GM03348 (cell line): ENCODE measurements around the gene SPINK5.
"Not testable (repeated sequence)": the region's sequence is repeated elsewhere in the genome, so short reads cannot be mapped to it uniquely, and the experiment has no call there.

Experiments used
- DNase-seq: peaks from one replicate; pipeline ENCODE4 v3.0.0; 2012; ENCODE audit warnings: low spot score

Gene SPINK5, protein sequence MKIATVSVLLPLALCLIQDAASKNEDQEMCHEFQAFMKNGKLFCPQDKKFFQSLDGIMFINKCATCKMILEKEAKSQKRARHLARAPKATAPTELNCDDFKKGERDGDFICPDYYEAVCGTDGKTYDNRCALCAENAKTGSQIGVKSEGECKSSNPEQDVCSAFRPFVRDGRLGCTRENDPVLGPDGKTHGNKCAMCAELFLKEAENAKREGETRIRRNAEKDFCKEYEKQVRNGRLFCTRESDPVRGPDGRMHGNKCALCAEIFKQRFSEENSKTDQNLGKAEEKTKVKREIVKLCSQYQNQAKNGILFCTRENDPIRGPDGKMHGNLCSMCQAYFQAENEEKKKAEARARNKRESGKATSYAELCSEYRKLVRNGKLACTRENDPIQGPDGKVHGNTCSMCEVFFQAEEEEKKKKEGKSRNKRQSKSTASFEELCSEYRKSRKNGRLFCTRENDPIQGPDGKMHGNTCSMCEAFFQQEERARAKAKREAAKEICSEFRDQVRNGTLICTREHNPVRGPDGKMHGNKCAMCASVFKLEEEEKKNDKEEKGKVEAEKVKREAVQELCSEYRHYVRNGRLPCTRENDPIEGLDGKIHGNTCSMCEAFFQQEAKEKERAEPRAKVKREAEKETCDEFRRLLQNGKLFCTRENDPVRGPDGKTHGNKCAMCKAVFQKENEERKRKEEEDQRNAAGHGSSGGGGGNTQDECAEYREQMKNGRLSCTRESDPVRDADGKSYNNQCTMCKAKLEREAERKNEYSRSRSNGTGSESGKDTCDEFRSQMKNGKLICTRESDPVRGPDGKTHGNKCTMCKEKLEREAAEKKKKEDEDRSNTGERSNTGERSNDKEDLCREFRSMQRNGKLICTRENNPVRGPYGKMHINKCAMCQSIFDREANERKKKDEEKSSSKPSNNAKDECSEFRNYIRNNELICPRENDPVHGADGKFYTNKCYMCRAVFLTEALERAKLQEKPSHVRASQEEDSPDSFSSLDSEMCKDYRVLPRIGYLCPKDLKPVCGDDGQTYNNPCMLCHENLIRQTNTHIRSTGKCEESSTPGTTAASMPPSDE

DNA sequence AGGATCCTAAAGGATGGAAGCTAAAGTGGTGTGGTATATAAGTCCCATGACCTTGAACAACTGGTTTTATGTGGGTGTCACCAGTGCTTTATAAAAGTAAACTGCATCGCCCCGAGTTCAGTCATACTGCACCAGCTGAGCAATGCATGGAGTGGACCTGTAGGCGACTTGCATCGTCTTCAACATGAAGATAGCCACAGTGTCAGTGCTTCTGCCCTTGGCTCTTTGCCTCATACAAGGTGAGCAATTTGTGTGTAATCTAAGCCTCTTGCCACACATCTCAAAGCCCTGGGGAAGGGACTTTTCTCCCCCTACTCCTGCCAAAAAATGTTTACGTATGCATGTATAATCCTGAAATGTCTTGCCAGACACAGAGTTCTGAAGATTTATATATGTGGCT, at the start of gene SPINK5:
TSS of gene SPINK5 (plus strand) at position 120 of the 400 bp plus-strand sequence. CDS start at position 185, 65 bp downstream.
- no peak for DNase-seq

DNA sequence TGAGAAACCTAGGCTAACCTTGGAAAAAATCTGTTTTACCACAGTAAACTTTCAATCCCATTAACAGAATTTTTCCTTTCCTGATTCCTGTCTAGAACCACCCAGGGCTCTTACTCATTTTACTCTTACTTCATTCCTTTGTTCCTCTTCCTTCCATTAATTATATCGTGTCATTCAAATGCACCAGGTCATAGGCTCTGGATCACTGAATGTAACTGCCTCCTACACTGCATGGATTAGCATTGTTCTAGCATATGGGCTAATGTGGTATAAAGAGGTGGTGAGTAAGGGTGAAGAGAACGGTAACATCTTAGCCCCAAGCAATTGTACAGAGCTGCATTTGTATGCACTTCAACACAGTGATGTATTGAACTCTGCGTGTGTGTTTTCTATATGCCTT, 49.5 kb upstream of the SPINK5 start:
- no peak for DNase-seq

DNA sequence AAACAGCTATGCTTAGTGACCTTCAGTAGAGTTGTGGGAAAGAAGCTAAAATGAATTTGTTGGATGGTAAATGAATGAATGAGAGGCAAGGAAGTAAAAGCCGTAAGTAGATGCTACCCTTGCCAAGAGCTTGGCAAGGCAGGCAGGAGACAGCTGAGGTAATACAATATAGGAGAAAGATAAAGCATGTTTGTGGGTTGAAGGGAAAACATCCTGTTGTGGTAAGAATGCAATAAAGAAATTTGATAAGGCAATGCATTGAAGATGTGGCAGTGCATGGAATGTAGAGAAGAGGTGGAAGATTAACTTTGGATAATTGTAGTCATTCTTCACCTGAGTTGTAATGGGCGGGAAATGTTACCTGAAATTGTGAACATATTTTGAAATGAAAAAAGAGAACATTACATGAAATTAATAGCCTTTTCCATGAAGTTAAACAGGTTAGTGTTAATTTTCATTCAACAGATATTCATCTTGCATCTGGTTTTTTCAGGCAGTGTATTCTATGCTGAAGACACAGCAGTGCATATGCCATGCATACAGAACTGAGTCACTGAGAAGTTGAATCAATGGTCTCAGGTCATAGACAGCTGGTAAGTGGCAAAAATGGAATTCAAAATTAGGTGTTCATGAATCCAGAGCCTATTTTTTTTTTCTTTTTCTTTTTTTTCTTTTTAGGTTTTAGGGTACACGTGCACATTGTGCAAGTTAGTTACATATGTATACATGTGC, 43.4 kb upstream of the SPINK5 start:
- no peak for DNase-seq

DNA sequence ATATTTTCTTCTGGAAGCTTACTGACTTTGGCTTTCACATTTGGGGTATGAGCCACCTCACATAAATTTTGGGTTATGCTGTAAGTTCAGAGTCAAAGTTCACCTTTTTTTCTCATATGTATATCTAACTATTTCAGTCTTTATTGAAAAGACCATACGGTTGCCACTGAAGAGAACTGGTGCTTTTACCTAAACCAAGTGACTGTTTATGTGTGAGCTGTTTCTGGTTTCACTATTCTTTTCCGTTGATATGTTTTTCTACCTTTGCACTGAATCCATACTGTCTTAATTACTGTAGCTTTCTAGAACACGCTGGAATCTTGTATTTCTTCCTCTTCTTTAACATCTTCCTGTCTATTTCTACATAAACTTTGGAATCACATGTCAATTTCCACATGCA, 36.3 kb upstream of the SPINK5 start:
- no peak for DNase-seq

DNA sequence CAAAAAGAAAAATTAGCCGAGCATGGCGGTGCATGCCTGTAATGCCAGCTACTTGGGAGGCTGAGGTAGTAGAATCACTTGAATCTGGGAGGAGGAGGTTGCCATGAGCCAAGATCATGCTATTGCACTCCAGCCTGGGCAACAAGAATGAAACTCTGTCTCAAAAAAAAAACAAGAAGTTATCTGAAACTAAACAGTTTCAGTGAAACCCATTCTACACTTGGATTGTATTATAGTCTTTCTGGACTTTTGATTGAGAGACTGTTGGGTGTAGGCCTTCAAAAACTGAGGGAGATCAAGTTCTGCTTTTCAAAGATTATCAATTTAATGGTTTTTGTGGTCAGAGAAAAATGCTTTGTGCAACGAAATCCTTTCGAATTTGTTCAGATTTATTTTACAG, 34.6 kb upstream of the SPINK5 start:
- no peak for DNase-seq

DNA sequence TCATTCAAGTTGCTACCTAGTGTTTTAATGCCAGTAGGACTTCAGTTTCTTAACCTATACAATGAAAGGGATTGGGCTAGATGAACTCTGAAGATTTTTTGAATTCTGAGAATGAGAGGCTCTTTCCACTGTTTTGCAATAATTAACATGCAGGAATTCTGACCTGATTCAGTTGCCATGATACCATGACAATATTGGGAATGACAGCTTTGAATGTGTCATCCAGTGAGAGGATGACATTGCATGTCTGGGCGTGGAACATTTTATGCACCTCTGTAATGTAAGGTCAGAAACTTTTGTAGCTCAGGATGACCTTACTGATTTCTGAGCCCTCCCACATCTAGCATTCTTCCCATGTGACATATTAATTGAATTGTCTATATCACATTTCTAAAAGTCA, 30.6 kb upstream of the SPINK5 start:
- no peak for DNase-seq

DNA sequence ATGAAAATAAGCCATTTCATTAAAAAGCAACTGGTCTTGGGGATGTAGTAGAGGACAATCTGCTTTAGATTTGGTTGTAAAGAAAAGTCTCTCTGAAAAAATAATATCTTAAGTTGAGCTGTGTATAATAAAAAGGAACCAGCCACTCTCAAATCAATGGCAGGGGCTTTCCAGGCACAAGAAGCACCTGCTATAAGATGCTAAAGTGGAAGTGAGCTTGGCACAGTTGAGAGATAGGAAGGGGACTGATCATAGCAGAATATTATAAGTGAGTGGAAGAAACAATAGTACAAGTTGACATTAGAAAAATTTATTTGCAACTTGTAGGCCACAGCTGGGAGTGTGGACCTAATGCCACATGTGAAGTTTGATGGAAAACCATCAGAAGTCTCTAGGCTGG, 28.1 kb upstream of the SPINK5 start:
- DNase-seq: no peak

DNA sequence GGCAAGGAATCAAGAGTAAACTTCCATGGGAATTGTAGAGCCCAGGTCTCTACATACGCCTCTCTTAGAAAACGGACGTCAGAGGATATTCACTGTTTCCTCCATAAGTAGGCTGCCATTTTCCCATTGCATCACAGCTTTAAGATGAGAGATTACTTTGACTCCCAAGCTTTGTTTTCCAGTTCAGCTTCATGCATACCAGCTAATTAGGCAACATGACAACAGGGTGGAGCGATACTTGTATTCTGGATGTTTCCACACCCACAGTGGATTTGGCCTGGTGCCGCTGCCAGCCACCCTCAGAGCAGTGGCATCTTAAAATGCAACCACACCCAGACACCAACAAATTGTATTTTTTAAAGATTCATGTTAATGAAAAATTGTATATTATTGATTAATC, 20.9 kb upstream of the SPINK5 start:
- no peak for DNase-seq

DNA sequence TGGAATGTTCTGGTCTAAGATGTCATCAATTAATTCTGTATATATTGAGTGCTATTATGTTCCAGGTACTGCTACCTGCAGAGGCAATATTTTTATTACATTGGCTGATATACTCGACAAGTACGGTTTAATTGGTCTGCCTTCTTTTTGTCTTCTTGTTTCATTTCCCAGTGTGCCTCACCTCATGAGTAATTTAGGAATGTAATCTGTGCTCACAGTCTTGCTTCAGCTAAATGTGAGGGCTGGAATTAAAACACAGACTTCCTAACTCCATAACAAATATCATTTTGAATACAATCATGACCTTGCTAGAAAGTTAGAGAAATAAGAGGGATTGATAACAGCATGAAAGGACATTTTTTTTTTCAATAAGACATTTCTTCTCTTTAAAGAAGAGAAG, 20.1 kb upstream of the SPINK5 start:
- DNase-seq: no peak

DNA sequence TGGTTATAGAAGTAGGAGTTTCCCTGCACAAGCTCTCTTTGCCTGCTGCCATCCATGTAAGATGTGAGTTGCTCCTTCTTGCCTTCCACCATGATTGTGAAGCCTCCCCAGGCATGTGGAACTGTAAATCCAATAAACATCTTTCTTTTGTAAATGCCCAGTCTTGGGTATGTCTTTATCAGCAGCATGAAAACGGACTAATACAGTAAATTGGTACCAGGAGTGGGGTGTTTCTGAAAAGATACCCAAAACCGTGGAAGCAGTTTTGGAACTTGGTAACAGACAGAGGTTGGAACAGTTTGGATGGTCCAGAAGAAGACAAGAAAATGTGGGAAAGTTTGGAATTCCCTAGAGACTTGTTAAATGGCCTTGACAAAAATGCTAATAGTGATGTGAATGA, 8.6 kb upstream of the SPINK5 start:
- not testable (repeated sequence) for DNase-seq

DNA sequence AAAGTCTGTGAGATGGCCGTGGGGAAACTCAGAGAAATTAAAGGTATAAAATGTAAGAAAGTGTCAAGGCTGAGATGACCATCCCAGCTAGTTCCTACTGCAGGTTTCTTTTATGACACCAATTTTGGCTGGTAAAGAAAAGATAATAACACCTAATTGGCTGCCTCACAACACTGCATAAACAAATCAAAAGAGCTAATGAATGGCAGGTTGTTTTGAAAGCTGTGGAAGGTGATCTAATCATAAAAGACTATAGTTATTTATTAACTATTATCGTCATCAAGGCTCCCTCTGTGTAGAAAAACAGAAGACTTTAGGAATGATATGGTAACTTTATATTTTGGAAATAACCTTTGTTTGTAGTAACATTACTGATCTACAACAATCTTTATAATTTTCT, 3.5 kb upstream of the SPINK5 start:
- DNase-seq: no peak

DNA sequence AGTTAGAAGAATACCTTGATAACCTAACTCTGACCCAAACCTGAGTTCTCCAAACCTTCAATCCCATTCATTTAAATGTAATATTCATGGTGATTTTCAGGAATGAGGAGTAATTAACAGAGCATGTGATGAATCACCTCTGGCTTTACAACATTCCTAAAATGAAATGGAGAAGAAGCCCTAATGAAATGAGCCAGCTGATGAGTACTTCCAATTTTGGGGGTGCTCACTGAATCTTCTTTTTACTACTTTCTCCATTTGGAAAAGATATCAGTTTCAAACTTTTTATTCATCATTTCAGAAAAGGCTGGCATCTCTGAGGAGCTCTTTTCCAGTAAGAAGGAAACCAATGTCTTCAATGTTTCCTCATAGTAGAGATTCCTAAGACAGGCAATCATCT, 2.9 kb upstream of the SPINK5 start:
- no peak for DNase-seq

DNA sequence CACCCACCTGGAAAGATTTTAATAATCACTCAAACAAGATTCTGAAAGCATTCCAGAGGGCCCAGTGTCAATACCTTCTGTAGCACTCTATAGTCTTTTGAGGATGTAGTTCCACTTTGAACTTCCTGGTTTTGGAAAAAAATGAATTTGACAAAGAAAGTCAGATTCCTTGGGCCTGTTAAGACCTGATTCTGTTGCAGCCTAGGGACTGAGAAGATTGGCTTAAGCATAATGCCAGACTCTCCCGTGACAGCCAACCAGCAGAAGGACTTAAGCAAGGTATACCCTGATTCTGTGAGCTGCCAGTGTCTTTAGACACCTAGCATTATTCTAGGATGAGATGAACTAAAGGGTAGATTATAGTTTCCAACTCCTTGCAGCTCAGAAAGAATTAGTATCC, 6.8 kb downstream of the SPINK5 start:
- DNase-seq: no peak

DNA sequence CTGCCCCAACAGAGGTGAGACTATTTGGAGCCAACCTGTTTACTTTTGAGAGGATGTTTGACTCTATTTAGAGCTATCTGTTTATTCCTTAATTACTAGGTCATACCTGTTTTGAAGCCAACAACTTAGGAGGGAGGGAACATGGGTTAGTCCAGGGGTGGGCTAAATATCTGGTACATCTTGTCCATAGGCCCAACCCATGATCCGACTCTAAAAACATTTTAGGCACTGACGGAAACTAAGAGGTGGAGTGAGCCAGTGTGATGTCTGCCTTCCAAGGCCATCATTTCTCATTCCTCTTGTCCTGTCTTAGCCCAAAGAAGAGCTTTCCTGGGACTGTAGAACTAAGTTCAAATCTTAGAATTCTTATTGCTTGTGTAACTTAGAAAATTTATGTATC, 8.4 kb downstream of the SPINK5 start:
- no peak for DNase-seq

DNA sequence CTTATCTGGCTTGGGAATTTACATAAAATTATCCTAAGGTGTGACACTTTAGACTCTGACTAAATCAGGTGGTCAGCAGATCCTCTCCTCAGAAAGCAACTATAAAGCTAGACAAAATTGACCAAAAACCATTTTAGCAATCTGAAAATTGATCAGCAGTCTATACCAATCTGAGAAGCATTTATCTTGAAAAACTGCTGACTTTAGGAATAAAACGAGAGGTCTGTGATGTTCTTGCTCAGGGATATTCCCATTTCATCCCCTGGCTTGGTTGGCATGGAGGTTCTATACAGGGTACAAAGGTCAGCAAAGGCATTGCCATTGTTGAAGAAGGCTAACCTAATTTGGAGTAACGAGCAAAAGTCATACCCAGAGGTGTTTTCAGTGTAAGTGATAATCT, 11.7 kb downstream of the SPINK5 start:
- no peak for DNase-seq

DNA sequence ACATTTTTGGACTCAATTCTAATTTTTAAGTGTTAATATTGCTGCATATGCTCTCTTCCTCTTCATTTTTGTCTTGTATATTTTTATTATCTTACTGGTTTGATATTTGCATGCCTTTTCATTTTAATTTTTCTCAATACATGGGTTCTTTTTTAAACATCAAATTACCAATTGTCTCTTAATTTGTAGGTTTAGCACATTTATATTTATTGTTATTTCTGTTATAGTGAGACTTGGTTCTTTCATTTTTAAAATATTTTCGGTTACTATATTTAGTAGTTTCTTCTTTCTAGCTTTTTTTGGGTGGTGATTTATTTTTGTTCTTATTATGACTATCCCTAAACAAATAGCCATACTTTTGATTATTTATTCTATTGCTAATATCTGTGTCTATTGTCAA, 19.4 kb downstream of the SPINK5 start:
- DNase-seq: no peak

DNA sequence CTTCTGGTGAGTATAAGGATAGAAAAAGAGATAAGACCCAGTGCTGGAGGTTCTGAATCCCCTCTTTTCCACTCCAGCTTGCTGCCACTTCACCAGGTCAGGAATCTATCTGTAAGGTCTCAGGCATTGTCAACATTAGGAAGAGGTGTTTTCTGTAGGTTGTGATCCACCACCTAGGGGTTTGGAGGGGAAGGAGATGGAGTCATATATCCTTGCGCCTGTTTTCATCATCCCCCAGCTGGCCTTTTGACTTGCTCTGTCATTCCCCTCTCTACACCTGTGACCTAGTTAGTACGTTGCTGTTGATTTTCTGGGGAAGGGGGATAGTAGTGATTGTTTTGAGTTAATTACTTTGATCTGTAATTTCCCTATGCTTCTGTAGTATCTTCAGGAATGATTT, 20.5 kb downstream of the SPINK5 start:
- no peak for DNase-seq

DNA sequence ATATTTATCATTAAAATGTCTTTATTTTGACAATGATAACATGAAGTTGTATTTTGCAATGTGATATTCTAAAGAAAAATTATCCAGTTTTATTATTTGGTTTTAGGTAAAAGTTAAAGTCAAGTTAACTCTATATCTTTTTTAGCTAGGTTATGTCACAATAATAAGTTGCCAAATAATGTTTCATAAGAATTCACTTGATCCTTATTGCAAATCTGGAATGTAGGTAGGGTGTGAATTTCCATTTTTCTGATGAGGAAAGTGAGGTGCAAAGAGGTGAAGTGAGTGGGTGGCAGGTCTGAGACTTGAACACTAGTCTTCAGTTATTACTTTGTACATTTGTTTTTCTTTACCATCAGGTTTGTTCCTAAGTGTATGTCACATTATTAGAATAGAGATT, 21.5 kb downstream of the SPINK5 start:
- no peak for DNase-seq

DNA sequence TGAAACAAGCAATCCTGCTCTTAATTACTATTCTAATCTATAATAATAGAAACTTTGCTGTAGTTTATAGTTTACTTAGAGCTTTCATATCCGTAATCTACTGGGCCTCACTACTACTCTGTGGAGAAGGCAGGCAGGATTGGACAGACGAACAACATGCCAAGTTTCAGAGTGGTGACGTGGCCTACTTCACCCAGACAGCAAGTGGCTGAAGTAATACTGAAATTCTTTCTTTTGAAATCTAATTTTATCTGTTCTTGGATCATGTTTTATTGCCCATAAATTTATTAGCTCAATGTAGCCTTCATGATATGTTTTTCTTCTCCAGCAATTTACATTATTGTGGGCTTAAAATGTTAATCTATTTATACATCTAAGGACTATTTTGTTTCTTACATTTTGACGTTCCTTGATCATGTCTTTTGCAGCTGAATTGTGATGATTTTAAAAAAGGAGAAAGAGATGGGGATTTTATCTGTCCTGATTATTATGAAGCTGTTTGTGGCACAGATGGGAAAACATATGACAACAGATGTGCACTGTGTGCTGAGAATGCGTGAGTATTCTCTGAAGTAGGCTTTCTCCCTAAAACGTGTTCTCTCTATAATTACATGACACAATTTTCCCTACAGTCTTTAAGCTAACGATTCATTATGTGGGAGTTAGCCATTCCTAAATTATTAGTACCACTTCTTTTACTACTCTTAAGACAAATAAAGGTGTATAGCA, 22.4 kb downstream of the SPINK5 start:
- no peak for DNase-seq

DNA sequence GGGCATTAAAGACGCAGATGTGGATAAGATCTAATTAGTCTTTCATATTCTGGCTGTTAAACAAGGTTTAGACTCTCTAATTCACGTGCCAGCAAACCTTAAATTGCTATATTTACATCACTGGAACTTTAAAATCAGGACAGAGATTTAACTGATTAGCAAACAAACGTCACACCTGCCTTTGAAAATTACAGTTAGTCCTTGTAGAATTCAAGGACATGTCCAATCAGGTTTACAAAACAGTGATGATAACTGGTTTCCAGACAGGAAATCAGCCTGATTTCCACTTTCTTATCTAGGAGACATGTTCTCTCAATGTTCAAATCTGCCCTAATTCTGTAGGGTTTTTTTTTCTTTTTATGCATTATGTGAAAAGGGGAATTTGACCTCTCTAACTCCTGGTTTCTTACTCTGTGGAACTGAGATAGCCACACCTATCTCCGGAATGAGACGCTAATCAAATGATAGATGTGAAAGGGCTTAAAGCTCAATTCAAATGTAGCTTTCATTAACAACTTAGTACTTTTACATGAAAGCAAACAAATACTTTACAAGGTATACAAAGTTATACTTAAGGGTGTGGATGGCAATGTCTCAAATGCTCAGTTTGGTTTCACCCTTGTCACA, 26.5 kb downstream of the SPINK5 start:
- no peak for DNase-seq

DNA sequence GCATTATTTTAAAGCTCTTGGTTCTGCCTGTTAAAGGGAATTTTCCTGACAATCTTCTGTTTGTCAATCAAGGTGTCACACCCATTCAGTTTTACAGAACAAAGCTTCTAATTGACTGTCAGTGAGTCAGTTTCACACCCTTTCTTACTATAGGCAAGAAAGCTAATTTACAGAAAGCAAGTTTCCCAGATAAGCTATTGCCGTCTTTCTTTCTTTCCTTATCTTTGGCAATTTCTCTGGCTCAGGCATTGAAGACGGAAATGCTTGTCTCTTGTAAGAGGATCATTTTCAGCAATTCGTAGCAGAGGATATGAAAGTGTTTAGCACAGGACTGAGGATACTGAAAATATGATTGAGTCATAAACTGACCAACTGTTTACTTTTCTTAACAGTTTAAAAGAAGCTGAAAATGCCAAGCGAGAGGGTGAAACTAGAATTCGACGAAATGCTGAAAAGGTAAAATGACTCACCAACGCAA, 27.0 kb downstream of the SPINK5 start:
- no peak for DNase-seq
